GM12878 (cell line): Measurements from ENCODE around the gene ZNF530. TPM values are rescaled to one million over a fixed set of nuclear protein-coding genes. Genes with fewer than 3 reads are reported as not detected.

ENCODE experiments used
- ASH2L ChIP-seq: fragments of 300-600, 200-600 bp; sonication (generic); IDR thresholded peaks from 2 replicates; pipeline ENCODE4 v1.6.1; 2017; ENCODE audit warnings: low read depth, mild to moderate bottlenecking, borderline replicate concordance
- BACH1 ChIP-seq: fragments of 450-650 bp; IDR thresholded peaks from 2 replicates; pipeline ENCODE4 v1.6.1; 2017; ENCODE audit warnings: mild to moderate bottlenecking, borderline replicate concordance
- CREB1 ChIP-seq: IDR thresholded peaks from 2 replicates; pipeline ENCODE4 v1.6.1; 2012; ENCODE audit warnings: low read depth, mild to moderate bottlenecking, inconsistent platforms
- FOXM1 ChIP-seq: IDR thresholded peaks from 2 replicates; pipeline ENCODE4 v1.6.1; 2012; ENCODE audit warnings: low read depth, mild to moderate bottlenecking, inconsistent platforms, low read length, moderate library complexity
- IKZF2 ChIP-seq, 2 experiments: fragments of 450-650 bp; IDR thresholded peaks; 2 replicates each; pipeline ENCODE4 v1.6.1; 2017; ENCODE audit warnings: mild to moderate bottlenecking in 2 of 2, moderate library complexity in 2 of 2
- MXI1 ChIP-seq: fragments of 150-350 bp; IDR thresholded peaks from 2 replicates; pipeline ENCODE4 v1.6.1; 2011; ENCODE audit warnings: low read depth, mild to moderate bottlenecking, inconsistent platforms, low read length, improper control_type of control experiment
- NBN ChIP-seq: fragments of 450-650 bp; IDR thresholded peaks from 2 replicates; pipeline ENCODE4 v1.6.1; 2016
- TCF7 ChIP-seq: IDR thresholded peaks from 2 replicates; pipeline ENCODE4 v1.6.1; 2014; ENCODE audit warnings: antibody characterized with exemption, borderline replicate concordance
- polyA plus RNA-seq, 11 experiments: library from polyadenylated mRNA; depleted of rRNA in 4 of 11; unstranded in 6 of 11; stranded (reverse) in 5 of 11; fragments of >200 nt; fragmentation: Nextera tagmentation in 4 of 11; fragmentation: Illumina TruSeq in 1 of 11; extraction: Ambion mirVana in 4 of 11; extraction: Trizol in 1 of 11; gene quantifications; 1 replicate in 1 of 11; 2 replicates in 10 of 11; pipeline versions ENCODE4 v1.2.1 to v1.2.3, GENCODE V29; 2011 to 2016; ENCODE audit warnings: inconsistent platforms in 2 of 11, missing spikeins in 2 of 11, low read depth in 1 of 11
- total RNA-seq, 4 experiments: library from RNA; depleted of rRNA in 3 of 4; stranded (reverse); fragments of >200 nt in 3 of 4; fragmentation: Illumina TruSeq in 1 of 4; extraction: Trizol in 1 of 4; gene quantifications; 2 replicates each; pipeline versions ENCODE4 v1.2.1 to v1.2.3, GENCODE V29; 2013 to 2021
- TF ChIP-seq, protein P1 (sequence below): IDR thresholded peaks from 2 replicates; pipeline ENCODE4 v1.6.1; 2012; ENCODE audit warnings: improper control_type of control experiment, low read depth, low read length; ENCODE audit not compliant: insufficient replicate concordance

The ZNF530 gene
- total and polyA plus RNA-seq, 10 of the 15 experiments (the other 5 are each of a cell fraction or from before 2014, with no cell fraction given) = 1.9 to 9.3 (median 6.6) TPM

DNA sequence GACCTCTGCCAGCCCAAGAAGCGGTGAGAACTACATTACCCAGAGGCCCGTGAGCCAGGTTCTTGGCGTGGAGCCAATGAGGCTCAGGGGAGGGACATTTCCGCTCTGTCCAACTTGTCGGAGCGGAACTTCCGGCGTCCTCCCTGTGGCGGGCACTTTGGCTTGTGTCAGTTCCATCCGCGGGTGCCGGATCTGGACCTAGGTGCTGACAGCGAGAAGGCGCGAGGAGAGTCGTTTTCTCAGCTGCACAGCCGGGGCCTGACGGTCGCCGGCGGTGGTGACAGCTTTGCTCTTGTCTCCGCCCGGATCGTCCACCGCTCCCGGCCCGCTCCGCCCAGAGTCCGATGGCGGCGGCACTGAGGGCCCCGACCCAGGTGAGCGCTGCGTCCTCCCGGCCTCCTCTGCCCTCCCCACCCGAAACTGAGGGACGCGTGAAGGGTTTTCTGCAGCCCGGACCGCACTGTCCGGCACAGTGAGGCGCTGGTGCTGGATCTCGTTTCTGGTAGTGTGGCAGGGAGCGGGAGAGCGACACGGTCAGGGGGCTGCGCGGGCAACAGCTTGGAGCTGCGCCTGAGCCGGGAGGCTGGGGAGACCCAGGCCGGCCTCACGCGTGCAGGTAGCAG, at the start of gene ZNF530 (continued):
- TF ChIP-seq IKZF2 (IDR thresholded peaks at IDR 0.05) = no peak
- peak; percentile 67; the same call in 1 of the 2 replicates for TF ChIP-seq CREB1
- TF ChIP-seq TCF7 = peak; percentile 22; the same call in 1 of the 2 replicates
- no peak for TF ChIP-seq BACH1
- TF ChIP-seq FOXM1 = no peak
- TF ChIP-seq NBN = 0 out of 2 replicates have a peak, but pooled peaks have one; percentile 34
- TF ChIP-seq MXI1 = peak; percentile 58; the same call in 1 of the 2 replicates
- TF ChIP-seq, protein P1, sequence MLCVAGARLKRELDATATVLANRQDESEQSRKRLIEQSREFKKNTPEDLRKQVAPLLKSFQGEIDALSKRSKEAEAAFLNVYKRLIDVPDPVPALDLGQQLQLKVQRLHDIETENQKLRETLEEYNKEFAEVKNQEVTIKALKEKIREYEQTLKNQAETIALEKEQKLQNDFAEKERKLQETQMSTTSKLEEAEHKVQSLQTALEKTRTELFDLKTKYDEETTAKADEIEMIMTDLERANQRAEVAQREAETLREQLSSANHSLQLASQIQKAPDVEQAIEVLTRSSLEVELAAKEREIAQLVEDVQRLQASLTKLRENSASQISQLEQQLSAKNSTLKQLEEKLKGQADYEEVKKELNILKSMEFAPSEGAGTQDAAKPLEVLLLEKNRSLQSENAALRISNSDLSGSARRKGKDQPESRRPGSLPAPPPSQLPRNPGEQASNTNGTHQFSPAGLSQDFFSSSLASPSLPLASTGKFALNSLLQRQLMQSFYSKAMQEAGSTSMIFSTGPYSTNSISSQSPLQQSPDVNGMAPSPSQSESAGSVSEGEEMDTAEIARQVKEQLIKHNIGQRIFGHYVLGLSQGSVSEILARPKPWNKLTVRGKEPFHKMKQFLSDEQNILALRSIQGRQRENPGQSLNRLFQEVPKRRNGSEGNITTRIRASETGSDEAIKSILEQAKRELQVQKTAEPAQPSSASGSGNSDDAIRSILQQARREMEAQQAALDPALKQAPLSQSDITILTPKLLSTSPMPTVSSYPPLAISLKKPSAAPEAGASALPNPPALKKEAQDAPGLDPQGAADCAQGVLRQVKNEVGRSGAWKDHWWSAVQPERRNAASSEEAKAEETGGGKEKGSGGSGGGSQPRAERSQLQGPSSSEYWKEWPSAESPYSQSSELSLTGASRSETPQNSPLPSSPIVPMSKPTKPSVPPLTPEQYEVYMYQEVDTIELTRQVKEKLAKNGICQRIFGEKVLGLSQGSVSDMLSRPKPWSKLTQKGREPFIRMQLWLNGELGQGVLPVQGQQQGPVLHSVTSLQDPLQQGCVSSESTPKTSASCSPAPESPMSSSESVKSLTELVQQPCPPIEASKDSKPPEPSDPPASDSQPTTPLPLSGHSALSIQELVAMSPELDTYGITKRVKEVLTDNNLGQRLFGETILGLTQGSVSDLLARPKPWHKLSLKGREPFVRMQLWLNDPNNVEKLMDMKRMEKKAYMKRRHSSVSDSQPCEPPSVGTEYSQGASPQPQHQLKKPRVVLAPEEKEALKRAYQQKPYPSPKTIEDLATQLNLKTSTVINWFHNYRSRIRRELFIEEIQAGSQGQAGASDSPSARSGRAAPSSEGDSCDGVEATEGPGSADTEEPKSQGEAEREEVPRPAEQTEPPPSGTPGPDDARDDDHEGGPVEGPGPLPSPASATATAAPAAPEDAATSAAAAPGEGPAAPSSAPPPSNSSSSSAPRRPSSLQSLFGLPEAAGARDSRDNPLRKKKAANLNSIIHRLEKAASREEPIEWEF = no peak
- no peak for TF ChIP-seq ASH2L
